GM19023 (cell line): ENCODE measurements around the gene DPP10.

Experiments used
- ATAC-seq: cut with Tn5 transposase; IDR thresholded peaks from one replicate; pipeline ENCODE4 v1.9.1; 2021; ENCODE audit warnings: mild to moderate bottlenecking, moderate library complexity; ENCODE audit not compliant: unreplicated experiment

Gene DPP10

GRCh38 chr2:114789989-114790388 lies 347.5 kb downstream of the DPP10 start:
- no peak for ATAC-seq

- no peak for ATAC-seq
Observed at GRCh38 chr2:114797540-114797939, 355.1 kb downstream of the DPP10 start.

GRCh38 chr2:114797942-114798341 lies 355.5 kb downstream of the DPP10 start:
- no peak for ATAC-seq

- no peak for ATAC-seq
Observed at GRCh38 chr2:114800371-114800770, 357.9 kb downstream of the DPP10 start.

GRCh38 chr2:114805195-114805594 lies 362.8 kb downstream of the DPP10 start:
- ATAC-seq, result no peak

GRCh38 chr2:114810092-114810491 lies 367.7 kb downstream of the DPP10 start:
- no peak for ATAC-seq

- ATAC-seq, result no peak
Observed at GRCh38 chr2:114812261-114812660, 369.8 kb downstream of the DPP10 start.

- ATAC-seq, result no peak
Observed at GRCh38 chr2:114814355-114814754, 371.9 kb downstream of the DPP10 start.

GRCh38 chr2:114821055-114821454 lies 378.6 kb downstream of the DPP10 start:
- ATAC-seq, result no peak

GRCh38 chr2:114843963-114844362 lies 401.5 kb downstream of the DPP10 start:
- ATAC-seq, result no peak

- no peak for ATAC-seq
Observed at GRCh38 chr2:114857196-114857595, 414.8 kb downstream of the DPP10 start.

GRCh38 chr2:114859726-114860510 lies 417.5 kb downstream of the DPP10 start:
- no peak for ATAC-seq

GRCh38 chr2:114862243-114862642 lies 419.8 kb downstream of the DPP10 start:
- ATAC-seq, result no peak

GRCh38 chr2:114864901-114865300 lies 422.5 kb downstream of the DPP10 start:
- no peak for ATAC-seq

GRCh38 chr2:114880046-114880445 lies 437.6 kb downstream of the DPP10 start:
- no peak for ATAC-seq

- no peak for ATAC-seq
Observed at GRCh38 chr2:114919985-114920384, 477.5 kb downstream of the DPP10 start.

- ATAC-seq, result no peak
Observed at GRCh38 chr2:114922076-114922475, 479.6 kb downstream of the DPP10 start.

GRCh38 chr2:114925296-114926255 lies 483.1 kb downstream of the DPP10 start:
- no peak for ATAC-seq

GRCh38 chr2:114926303-114926702 lies 483.9 kb downstream of the DPP10 start:
- ATAC-seq, result no peak

GRCh38 chr2:114929225-114929624 lies 486.8 kb downstream of the DPP10 start:
- ATAC-seq, result no peak

GRCh38 chr2:114933671-114934241 lies 491.3 kb downstream of the DPP10 start:
- no peak for ATAC-seq
